IMR-90 (cell line): ENCODE results near the gene CCL19. TPM values are rescaled to one million over a fixed set of nuclear protein-coding genes. Genes with fewer than 3 reads are reported as not detected.
"Not testable (repeated sequence)": the region's sequence is repeated elsewhere in the genome, so short reads cannot be mapped to it uniquely, and the experiment has no call there.

Source experiments
- ATAC-seq: fragments of 200-7000 bp; cut with Tn5 transposase; 2 replicates; pipeline ENCODE4 v1.9.1; 2020; ENCODE audit warnings: low read depth, mild to moderate bottlenecking, moderate library complexity
- BruUV-seq: library from RNA; stranded (reverse); fragments of 400-500 nt; replicated peaks from 2 replicates; lab custom pipeline; 2021; lab: Mats Ljungman, UMichigan
- CTCF ChIA-PET: fragments of 300-600 bp; formaldehyde crosslinking; extraction: SDS; loops from one replicate; lab custom pipeline; 2021; ENCODE audit warnings: antibody characterized with exemption; lab: Yijun Ruan, JAX
- POLR2A ChIA-PET: fragments of 300-600 bp; sonication (Branson Sonifier 250); formaldehyde crosslinking; loops from one replicate; lab custom pipeline; 2022; ENCODE audit warnings: antibody characterized with exemption; ENCODE audit not compliant: unreplicated experiment; lab: Charles Lee
- DNase-seq: peaks from one replicate; pipeline ENCODE4 v3.0.0; 2013
- H2AFZ ChIP-seq: replicated peaks from 2 replicates; pipeline ENCODE3; 2013; ENCODE audit warnings: low read length, mild to moderate bottlenecking; ENCODE audit not compliant: poor library complexity
- H2AK5ac ChIP-seq: 2 replicates; pipeline ENCODE4 v1.6.1; 2013; ENCODE audit warnings: low read depth, low read length, inconsistent platforms
- H2AK9ac ChIP-seq: replicated peaks from 2 replicates; pipeline ENCODE3; 2013; ENCODE audit warnings: mild to moderate bottlenecking, low read depth, low read length, moderate library complexity; ENCODE audit not compliant: poor library complexity
- H2BK120ac ChIP-seq: 2 replicates; pipeline ENCODE4 v1.6.1; 2013; ENCODE audit warnings: low read depth, low read length, inconsistent platforms
- H2BK15ac ChIP-seq: 3 replicates; pipeline ENCODE4 v1.6.1; 2013; ENCODE audit warnings: low read depth, low read length, inconsistent platforms
- H2BK20ac ChIP-seq: 2 replicates; pipeline ENCODE4 v1.6.1; 2013; ENCODE audit warnings: low read depth, mild to moderate bottlenecking, inconsistent platforms, low read length, moderate library complexity
- H2BK5ac ChIP-seq: 2 replicates; pipeline ENCODE4 v1.6.1; 2013; ENCODE audit warnings: mild to moderate bottlenecking, low read depth, low read length, inconsistent platforms; ENCODE audit not compliant: poor library complexity, severe bottlenecking
- H3K14ac ChIP-seq: replicated peaks from 2 replicates; pipeline ENCODE4 v1.6.1; 2013; ENCODE audit warnings: low read depth, low read length, inconsistent platforms
- H3K18ac ChIP-seq: 2 replicates; pipeline ENCODE4 v1.6.1; 2013; ENCODE audit warnings: low read depth, low read length, control low read depth
- H3K23ac ChIP-seq: 2 replicates; pipeline ENCODE4 v1.6.1; 2013; ENCODE audit warnings: low read depth, low read length, inconsistent platforms
- H3K27ac ChIP-seq: 2 replicates; pipeline ENCODE4 v1.5.1; 2013; ENCODE audit warnings: mild to moderate bottlenecking, control low read depth, low read length; ENCODE audit not compliant: insufficient read depth
- H3K27me3 ChIP-seq: 2 replicates; pipeline ENCODE4 v1.6.1; 2013; ENCODE audit warnings: low read length; ENCODE audit not compliant: control insufficient read depth, insufficient read depth
- H3K36me3 ChIP-seq: 2 replicates; pipeline ENCODE4 v1.6.1; 2013; ENCODE audit warnings: low read length, mixed read lengths; ENCODE audit not compliant: control insufficient read depth, insufficient read depth
- H3K4ac ChIP-seq: 2 replicates; pipeline ENCODE4 v1.6.1; 2013; ENCODE audit warnings: low read depth, low read length, inconsistent platforms
- H3K4me1 ChIP-seq: 2 replicates; pipeline ENCODE4 v1.6.1; 2013; ENCODE audit warnings: low read length, mixed read lengths; ENCODE audit not compliant: control insufficient read depth, insufficient read depth
- H3K4me2 ChIP-seq: 2 replicates; pipeline ENCODE4 v1.6.1; 2013; ENCODE audit warnings: low read depth, mild to moderate bottlenecking, control low read depth, low read length, moderate library complexity
- H3K4me3 ChIP-seq: 2 replicates; pipeline ENCODE4 v1.5.1; 2013; ENCODE audit warnings: low read depth, mild to moderate bottlenecking, control low read depth, low read length, moderate library complexity; ENCODE audit not compliant: insufficient read depth
- H3K56ac ChIP-seq: 2 replicates; pipeline ENCODE4 v1.6.1; 2013; ENCODE audit warnings: low read length, inconsistent platforms; ENCODE audit not compliant: insufficient read depth; ENCODE audit errors: extremely low read depth
- H3K79me1 ChIP-seq, 2 experiments: 2 replicates each; pipeline ENCODE4 v1.6.1; 2013; ENCODE audit warnings: low read length in 2 of 2, inconsistent platforms in 1 of 2, low read depth in 1 of 2
- H3K9ac ChIP-seq: 2 replicates; pipeline ENCODE4 v1.6.1; 2013; ENCODE audit warnings: low read depth, low read length, control low read depth
- H3K9me1 ChIP-seq: 2 replicates; pipeline ENCODE4 v1.6.1; 2013; ENCODE audit warnings: low read length, inconsistent platforms; ENCODE audit not compliant: insufficient read depth
- H3K9me3 ChIP-seq: 2 replicates; pipeline ENCODE4 v1.6.1; 2013; ENCODE audit warnings: low read length; ENCODE audit not compliant: control insufficient read depth, insufficient read depth
- H4K20me1 ChIP-seq: 2 replicates; pipeline ENCODE4 v1.6.1; 2013; ENCODE audit warnings: low read length, inconsistent platforms; ENCODE audit not compliant: insufficient read depth
- H4K5ac ChIP-seq: 2 replicates; pipeline ENCODE4 v1.6.1; 2013; ENCODE audit warnings: mild to moderate bottlenecking, low read depth, low read length, control low read depth
- H4K8ac ChIP-seq, 2 experiments: 2 replicates each; pipeline ENCODE4 v1.6.1; 2013; ENCODE audit warnings: low read depth in 2 of 2, low read length in 2 of 2, control low read depth in 1 of 2, inconsistent platforms in 1 of 2
- H4K91ac ChIP-seq: 2 replicates; pipeline ENCODE4 v1.6.1; 2013; ENCODE audit warnings: low read depth, low read length, inconsistent platforms; ENCODE audit not compliant: insufficient read depth
- CHD1 ChIP-seq: IDR thresholded peaks from 2 replicates; pipeline ENCODE4 v1.6.1; 2012; ENCODE audit warnings: low read depth, low read length, improper control_type of control experiment
- FOS ChIP-seq: fragments of 150-350 bp; IDR thresholded peaks from 2 replicates; pipeline ENCODE4 v1.6.1; 2016; ENCODE audit warnings: low read depth, low read length
- MAFK ChIP-seq: IDR thresholded peaks from 2 replicates; pipeline ENCODE4 v1.6.1; 2012; ENCODE audit warnings: low read depth, low read length, improper control_type of control experiment
- MAZ ChIP-seq: IDR thresholded peaks from 2 replicates; pipeline ENCODE4 v1.6.1; 2012; ENCODE audit warnings: low read depth, mild to moderate bottlenecking, low read length, improper control_type of control experiment, moderate library complexity, borderline replicate concordance
- RAD21 ChIP-seq: IDR thresholded peaks from 2 replicates; pipeline ENCODE4 v1.6.1; 2012; ENCODE audit warnings: low read length, improper control_type of control experiment
- RCOR1 ChIP-seq: IDR thresholded peaks from 2 replicates; pipeline ENCODE4 v1.6.1; 2012; ENCODE audit warnings: mild to moderate bottlenecking, low read length, improper control_type of control experiment; ENCODE audit not compliant: insufficient replicate concordance
- RFX5 ChIP-seq: IDR thresholded peaks from 2 replicates; pipeline ENCODE4 v1.8.0; 2012; ENCODE audit warnings: low read depth, mild to moderate bottlenecking, low read length, moderate library complexity
- WGBS, 2 experiments: methylation state at CpG; one replicate each; pipeline versions ENCODE4 v1.1.5 to v1.1.7; 2013; ENCODE audit warnings: missing lambda C conversion rate in 2 of 2; ENCODE audit not compliant: insufficient read length in 1 of 2; ENCODE audit errors: extremely low coverage in 2 of 2; 5-methylcytosine and 5-hydroxymethylcytosine counted together
- dilution Hi-C: fragments of 300-500 bp; cut with HindIII; formaldehyde crosslinking; loops from one replicate; pipeline ENCODE4 v1.14.3; 2018; ENCODE audit warnings: low sequenced_read_pairs; ENCODE audit not compliant: unreplicated experiment
- in situ Hi-C: fragments of 300-500 bp; cut with MboI; formaldehyde crosslinking; loops from 3 replicates; pipeline ENCODE4 v1.14.3; 2019; ENCODE audit warnings: low sequenced_read_pairs, inconsistent platforms, mixed read lengths
- intact Hi-C: fragments of 100-400 bp; cut with micrococcal nuclease; formaldehyde crosslinking; loops from 2 replicates; pipeline ENCODE4 v1.10.0; 2022
- polyA plus RNA-seq, 3 experiments: library from polyadenylated mRNA; depleted of rRNA; stranded (reverse); fragments of >200 nt; gene quantifications; 2 replicates each; pipeline ENCODE4 v1.2.3, GENCODE V29; 2012; ENCODE audit warnings: low replicate concordance in 1 of 3
- total RNA-seq: library from RNA; depleted of rRNA; stranded (reverse); fragments of >200 nt; gene quantifications from 2 replicates; pipeline ENCODE4 v1.2.3, GENCODE V29; 2012
- TF ChIP-seq, protein P1 (sequence below): fragments of 150-350 bp; IDR thresholded peaks from 2 replicates; pipeline ENCODE4 v1.6.1; 2016; ENCODE audit warnings: low read depth, mild to moderate bottlenecking, low read length, moderate library complexity, borderline replicate concordance

CCL19 gene
- total and polyA plus RNA-seq, 2 of the 4 experiments (the other 2 are of a cell fraction): not detected

DNA sequence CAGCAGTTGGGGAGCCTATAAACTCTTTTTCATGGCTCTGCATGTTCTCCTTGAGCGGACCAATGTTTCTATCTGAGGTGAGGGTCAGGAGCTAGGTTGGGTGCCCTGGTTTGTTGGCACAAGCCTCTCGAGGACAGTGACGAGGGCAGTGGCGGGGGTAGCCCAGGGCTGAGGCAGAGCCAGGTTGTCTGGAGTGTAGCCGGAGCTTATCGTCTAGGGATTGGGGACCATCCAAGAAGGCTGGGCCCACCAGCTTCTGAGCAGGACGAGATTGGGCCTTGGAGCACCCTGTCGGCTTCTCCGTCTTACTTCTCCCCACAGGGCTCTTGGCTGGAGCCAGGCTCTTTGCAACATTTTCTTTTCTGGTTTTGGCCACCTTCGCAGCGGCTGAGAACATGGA, 32.1 kb upstream of the CCL19 start:
- in situ Hi-C loops: no loop called here
- ChIA-PET POLR2A (no interaction called here), CTCF (no interaction called here)

DNA sequence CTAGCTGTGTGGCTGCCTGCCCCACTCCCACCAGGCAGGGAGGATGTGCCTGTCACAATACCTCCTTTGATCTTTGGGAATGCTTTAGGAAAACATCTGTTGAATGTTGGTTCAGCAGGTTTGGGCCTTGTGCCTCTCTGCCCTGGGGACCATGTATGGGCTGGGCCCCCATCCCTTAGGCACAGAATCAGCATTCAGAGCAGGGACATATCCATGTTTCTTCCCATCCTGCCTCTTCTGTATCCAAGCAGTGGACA, 28.6 kb upstream of the CCL19 start:
- H2BK5ac ChIP-seq, H4K5ac ChIP-seq, dilution Hi-C loops, CTCF ChIA-PET, H3K23ac ChIP-seq, DNase-seq, H3K4me2 ChIP-seq, H3K4me1 ChIP-seq, H3K56ac ChIP-seq, H2AK9ac ChIP-seq, H3K18ac ChIP-seq, H3K9ac ChIP-seq, H3K36me3 ChIP-seq, H2BK20ac ChIP-seq, intact Hi-C loops, in situ Hi-C loops, H3K4me3 ChIP-seq, H3K4ac ChIP-seq, ATAC-seq, H3K14ac ChIP-seq, H3K9me3 ChIP-seq, H2BK15ac ChIP-seq, BruUV-seq, H3K79me1 ChIP-seq, H4K91ac ChIP-seq, H2AK5ac ChIP-seq, H3K27ac ChIP-seq, H2AFZ ChIP-seq, H4K8ac ChIP-seq, POLR2A ChIA-PET, H4K20me1 ChIP-seq, H2BK120ac ChIP-seq, H3K9me1 ChIP-seq: not testable (repeated sequence)
- peaks cover 19% of the 10 kb centered on the region for H3K27me3 ChIP-seq

More for the DNA sequence above, 32.1 kb upstream of the CCL19 start:
- TF ChIP-seq RFX5 (no peak), MAZ (no peak), RAD21 (no peak), RCOR1 (no peak), FOS (no peak), MAFK (no peak), CHD1 (no peak)
- TF ChIP-seq, protein P1, sequence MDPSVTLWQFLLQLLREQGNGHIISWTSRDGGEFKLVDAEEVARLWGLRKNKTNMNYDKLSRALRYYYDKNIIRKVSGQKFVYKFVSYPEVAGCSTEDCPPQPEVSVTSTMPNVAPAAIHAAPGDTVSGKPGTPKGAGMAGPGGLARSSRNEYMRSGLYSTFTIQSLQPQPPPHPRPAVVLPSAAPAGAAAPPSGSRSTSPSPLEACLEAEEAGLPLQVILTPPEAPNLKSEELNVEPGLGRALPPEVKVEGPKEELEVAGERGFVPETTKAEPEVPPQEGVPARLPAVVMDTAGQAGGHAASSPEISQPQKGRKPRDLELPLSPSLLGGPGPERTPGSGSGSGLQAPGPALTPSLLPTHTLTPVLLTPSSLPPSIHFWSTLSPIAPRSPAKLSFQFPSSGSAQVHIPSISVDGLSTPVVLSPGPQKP: no peak
- Histone ChIP-seq H2AFZ (no peak overlapping the region), H3K4me1 (no peaks in the 10 kb centered on the region; the same call in 1 of the 2 replicates), H3K4ac (no peak overlapping the region), H3K23ac (no peak overlapping the region), H4K20me1 (no peaks in the 10 kb centered on the region), H2AK5ac (no peak overlapping the region), H3K79me1 (no peaks in the 10 kb centered on the region), H3K14ac (no peak overlapping the region), H3K27me3 (peaks cover 12% of the 10 kb centered on the region; the same call in 1 of the 2 replicates), H3K9me3 (no peaks in the 10 kb centered on the region), H2BK5ac (no peak overlapping the region), H3K27ac (no peak overlapping the region), H3K18ac (no peak overlapping the region), H4K91ac (no peak overlapping the region), H3K9me1 (no peaks in the 10 kb centered on the region), H2BK120ac (no peak overlapping the region), H3K56ac (no peak overlapping the region), H3K4me2 (no peak overlapping the region), H2AK9ac (no peak overlapping the region), H3K4me3 (no peak overlapping the region), H3K36me3 (no peaks in the 10 kb centered on the region), H2BK15ac (no peak overlapping the region), H4K8ac (no peak overlapping the region), H2BK20ac (no peak overlapping the region), H4K5ac (no peak overlapping the region), H3K9ac (no peak overlapping the region)
- BruUV-seq: no TSS peak
- WGBS, 2 experiments: no CpG with 5 or more reads among the region's 11 CpGs
- ATAC-seq: no peak
- dilution Hi-C loops (no loop called here), intact Hi-C loops (no loop called here)
- DNase-seq: no peak
